ENCODE measurements around the gene NKD2. TPM values are rescaled to one million over a fixed set of nuclear protein-coding genes. Genes with fewer than 3 reads are reported as not detected.

NKD2 gene
- total RNA-seq, 1 donor from 2014 or later: 65.1 TPM

- Mint-ChIP-seq H3K36me3 (peaks cover 4% of the 10 kb centered on the region), H3K4me1 (peaks cover 30% of the 10 kb centered on the region), H3K9me3 (peaks cover 9% of the 10 kb centered on the region), H3K27me3 (ENCODE audit: low read depth) (peaks cover 13% of the 10 kb centered on the region), H3K27ac (peak overlapping the region; percentile 91), H3K4me3 (no peak overlapping the region)
- TF ChIP-seq, protein P1, sequence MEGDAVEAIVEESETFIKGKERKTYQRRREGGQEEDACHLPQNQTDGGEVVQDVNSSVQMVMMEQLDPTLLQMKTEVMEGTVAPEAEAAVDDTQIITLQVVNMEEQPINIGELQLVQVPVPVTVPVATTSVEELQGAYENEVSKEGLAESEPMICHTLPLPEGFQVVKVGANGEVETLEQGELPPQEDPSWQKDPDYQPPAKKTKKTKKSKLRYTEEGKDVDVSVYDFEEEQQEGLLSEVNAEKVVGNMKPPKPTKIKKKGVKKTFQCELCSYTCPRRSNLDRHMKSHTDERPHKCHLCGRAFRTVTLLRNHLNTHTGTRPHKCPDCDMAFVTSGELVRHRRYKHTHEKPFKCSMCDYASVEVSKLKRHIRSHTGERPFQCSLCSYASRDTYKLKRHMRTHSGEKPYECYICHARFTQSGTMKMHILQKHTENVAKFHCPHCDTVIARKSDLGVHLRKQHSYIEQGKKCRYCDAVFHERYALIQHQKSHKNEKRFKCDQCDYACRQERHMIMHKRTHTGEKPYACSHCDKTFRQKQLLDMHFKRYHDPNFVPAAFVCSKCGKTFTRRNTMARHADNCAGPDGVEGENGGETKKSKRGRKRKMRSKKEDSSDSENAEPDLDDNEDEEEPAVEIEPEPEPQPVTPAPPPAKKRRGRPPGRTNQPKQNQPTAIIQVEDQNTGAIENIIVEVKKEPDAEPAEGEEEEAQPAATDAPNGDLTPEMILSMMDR (IDR thresholded peaks at IDR 0.05; ENCODE audit: unreplicated experiment): no peak
- no peak for DNase-seq (ENCODE audit: low spot score in 2 of 2, unreplicated experiment in 2 of 2)
These were observed 27.6 kb upstream of the NKD2 start for GRCh38 chr5:980966-981365.

GRCh38 chr5:981456-981855, 27.1 kb upstream of the NKD2 start:
- Mint-ChIP-seq H3K36me3 (peaks cover 4% of the 10 kb centered on the region), H3K4me3 (no peak overlapping the region), H3K27me3 (ENCODE audit: low read depth) (peaks cover 16% of the 10 kb centered on the region), H3K27ac (peak overlapping the region; percentile 91), H3K9me3 (peaks cover 9% of the 10 kb centered on the region), H3K4me1 (peaks cover 30% of the 10 kb centered on the region)
- DNase-seq (ENCODE audit: low spot score in 2 of 2, unreplicated experiment in 2 of 2): no peak
- TF ChIP-seq, protein P1 (IDR thresholded peaks at IDR 0.05; ENCODE audit: unreplicated experiment): no peak

- no peak overlapping the region for H3K4me3 Mint-ChIP-seq
These were observed 26.0 kb upstream of the NKD2 start for GRCh38 chr5:982377-983237.

GRCh38 chr5:983238-983524, 25.4 kb upstream of the NKD2 start:
- Mint-ChIP-seq H3K4me3 (no peak overlapping the region), H3K27ac (no peak overlapping the region), H3K9me3 (peaks cover 26% of the 10 kb centered on the region), H3K36me3 (peaks cover 11% of the 10 kb centered on the region), H3K27me3 (ENCODE audit: low read depth) (peaks cover 18% of the 10 kb centered on the region), H3K4me1 (peaks cover 30% of the 10 kb centered on the region)
- no peak for DNase-seq (ENCODE audit: low spot score in 2 of 2, unreplicated experiment in 2 of 2)
- TF ChIP-seq, protein P1 (IDR thresholded peaks at IDR 0.05; ENCODE audit: unreplicated experiment): no peak

More at GRCh38 chr5:982377-983237, 26.0 kb upstream of the NKD2 start:
- peaks cover 19% of the 10 kb centered on the region for H3K27me3 Mint-ChIP-seq (ENCODE audit: low read depth)
- TF ChIP-seq, protein P1 (IDR thresholded peaks at IDR 0.05; ENCODE audit: unreplicated experiment): no peak
- H3K9me3 Mint-ChIP-seq: peaks cover 20% of the 10 kb centered on the region
- H3K27ac Mint-ChIP-seq: peak overlapping the region; percentile 43
- peak in 1 of 2 experiments; percentile 40 for DNase-seq (ENCODE audit: low spot score in 2 of 2, unreplicated experiment in 2 of 2)
- peaks cover 7% of the 10 kb centered on the region for H3K36me3 Mint-ChIP-seq
- H3K4me1 Mint-ChIP-seq: peaks cover 30% of the 10 kb centered on the region

GRCh38 chr5:983568-983967, 25.0 kb upstream of the NKD2 start:
- DNase-seq (ENCODE audit: low spot score in 2 of 2, unreplicated experiment in 2 of 2): no peak
- Mint-ChIP-seq H3K27ac (peak overlapping the region; percentile 45), H3K9me3 (peaks cover 27% of the 10 kb centered on the region), H3K36me3 (peaks cover 11% of the 10 kb centered on the region), H3K27me3 (ENCODE audit: low read depth) (peaks cover 16% of the 10 kb centered on the region), H3K4me3 (no peak overlapping the region), H3K4me1 (peaks cover 27% of the 10 kb centered on the region)
- TF ChIP-seq, protein P1 (IDR thresholded peaks at IDR 0.05; ENCODE audit: unreplicated experiment): no peak
